GM12874 (cell line): ENCODE measurements around the gene ANKRD13D.

Experiments used
- TF ChIP-seq, protein P1 (sequence below): IDR thresholded peaks from 2 replicates; pipeline ENCODE4 v1.5.1; 2011; ENCODE audit warnings: low read depth, mild to moderate bottlenecking, control low read depth, low read length, moderate library complexity; ENCODE audit not compliant: insufficient read depth

The ANKRD13D gene

DNA sequence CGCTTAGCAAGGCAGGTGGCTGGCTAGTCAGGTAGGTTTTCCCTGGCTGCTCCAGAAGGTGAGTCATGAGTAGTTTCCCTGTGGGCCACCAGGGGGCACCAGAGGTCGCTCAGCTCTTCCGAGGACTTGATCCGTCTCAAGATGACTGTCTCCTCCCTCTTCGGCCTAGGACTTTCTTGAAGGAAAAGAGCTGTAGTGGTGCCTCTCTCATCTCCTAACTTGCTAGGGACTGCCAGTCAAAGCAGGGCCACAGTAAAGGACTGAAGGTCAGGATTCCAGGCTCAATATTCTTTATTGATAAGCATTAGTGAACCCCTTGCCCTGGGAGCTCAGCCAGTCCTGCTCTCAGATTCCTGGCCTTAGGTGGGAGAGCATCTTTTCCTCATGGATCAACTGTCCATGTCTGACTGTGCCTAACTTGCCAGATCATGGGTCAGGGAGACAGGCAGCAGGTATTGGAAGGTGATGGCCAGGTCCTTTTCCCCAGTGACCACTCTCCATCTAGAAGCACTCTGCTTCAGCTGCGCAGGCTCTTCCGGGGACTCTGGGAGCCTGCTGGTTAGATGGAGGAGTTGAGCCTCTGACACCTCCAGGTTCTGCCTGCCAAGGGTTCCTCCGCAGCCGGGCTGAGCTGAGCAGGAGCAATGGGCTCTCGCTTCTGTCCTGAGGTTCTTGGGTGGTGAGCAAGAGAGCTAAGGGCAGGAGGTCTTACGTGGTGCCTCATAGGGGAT lies 62.3 kb downstream of the ANKRD13D start:
- TF ChIP-seq, protein P1, sequence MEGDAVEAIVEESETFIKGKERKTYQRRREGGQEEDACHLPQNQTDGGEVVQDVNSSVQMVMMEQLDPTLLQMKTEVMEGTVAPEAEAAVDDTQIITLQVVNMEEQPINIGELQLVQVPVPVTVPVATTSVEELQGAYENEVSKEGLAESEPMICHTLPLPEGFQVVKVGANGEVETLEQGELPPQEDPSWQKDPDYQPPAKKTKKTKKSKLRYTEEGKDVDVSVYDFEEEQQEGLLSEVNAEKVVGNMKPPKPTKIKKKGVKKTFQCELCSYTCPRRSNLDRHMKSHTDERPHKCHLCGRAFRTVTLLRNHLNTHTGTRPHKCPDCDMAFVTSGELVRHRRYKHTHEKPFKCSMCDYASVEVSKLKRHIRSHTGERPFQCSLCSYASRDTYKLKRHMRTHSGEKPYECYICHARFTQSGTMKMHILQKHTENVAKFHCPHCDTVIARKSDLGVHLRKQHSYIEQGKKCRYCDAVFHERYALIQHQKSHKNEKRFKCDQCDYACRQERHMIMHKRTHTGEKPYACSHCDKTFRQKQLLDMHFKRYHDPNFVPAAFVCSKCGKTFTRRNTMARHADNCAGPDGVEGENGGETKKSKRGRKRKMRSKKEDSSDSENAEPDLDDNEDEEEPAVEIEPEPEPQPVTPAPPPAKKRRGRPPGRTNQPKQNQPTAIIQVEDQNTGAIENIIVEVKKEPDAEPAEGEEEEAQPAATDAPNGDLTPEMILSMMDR: peak; percentile 94
